A673 (cell line): Measurements from ENCODE around the gene EIF5A. TPM values are rescaled to one million over a fixed set of nuclear protein-coding genes. Genes with fewer than 3 reads are reported as not detected.
A peak's percentile ranks its signal among the peaks of the same experiment; 100 is the strongest.

Experiments used
- BruUV-seq: library from RNA; stranded (reverse); fragments of 400-500 nt; replicated peaks from 2 replicates; lab custom pipeline; 2021; lab: Mats Ljungman, UMichigan
- CTCF ChIA-PET: fragments of 300-600 bp; sonication (Branson Sonifier 250); formaldehyde crosslinking; loops from one replicate; lab custom pipeline; 2022; ENCODE audit warnings: antibody characterized with exemption; lab: Charles Lee
- POLR2A ChIA-PET: fragments of 300-600 bp; sonication (Branson Sonifier 250); formaldehyde crosslinking; loops from one replicate; lab custom pipeline; 2022; ENCODE audit warnings: antibody characterized with exemption; ENCODE audit not compliant: low non-redundant PET; lab: Charles Lee
- DNase-seq: peaks from one replicate; pipeline ENCODE4 v3.0.0-alpha.2; 2015; ENCODE audit warnings: low spot score
- H3K27ac ChIP-seq: fragments of 200-600 bp; sonication (generic); 2 replicates; pipeline ENCODE4 v1.5.1; 2016; ENCODE audit warnings: mixed run types, low read depth, mild to moderate bottlenecking, mixed read lengths, antibody characterized with exemption, low read length; ENCODE audit not compliant: poor library complexity, severe bottlenecking
- H3K27me3 ChIP-seq: fragments of 200-600 bp; sonication (generic); replicated peaks from 2 replicates; pipeline ENCODE4 v1.6.1; 2017; ENCODE audit warnings: mixed run types, low read depth, mild to moderate bottlenecking, mixed read lengths, antibody characterized with exemption, low read length; ENCODE audit not compliant: insufficient read depth, poor library complexity
- H3K36me3 ChIP-seq: fragments of 200-600 bp; sonication (generic); 2 replicates; pipeline ENCODE4 v1.6.1; 2016; ENCODE audit warnings: mixed run types, mild to moderate bottlenecking, mixed read lengths, antibody characterized with exemption, low read length; ENCODE audit not compliant: insufficient read depth, poor library complexity, severe bottlenecking
- H3K4me1 ChIP-seq: fragments of 200-600 bp; sonication (generic); 2 replicates; pipeline ENCODE4 v1.6.1; 2017; ENCODE audit warnings: mixed run types, mild to moderate bottlenecking, mixed read lengths, antibody characterized with exemption, low read length; ENCODE audit not compliant: insufficient read depth, poor library complexity, severe bottlenecking
- H3K4me3 ChIP-seq: fragments of 200-600 bp; sonication (generic); 2 replicates; pipeline ENCODE4 v1.5.1; 2016; ENCODE audit warnings: low read depth, mixed run types, mild to moderate bottlenecking, mixed read lengths, low read length; ENCODE audit not compliant: poor library complexity, severe bottlenecking
- H3K9me3 ChIP-seq: fragments of 200-600 bp; sonication (generic); 2 replicates; pipeline ENCODE4 v1.6.1; 2016; ENCODE audit warnings: mixed run types, low read depth, mild to moderate bottlenecking, mixed read lengths, antibody characterized with exemption, low read length; ENCODE audit not compliant: poor library complexity, severe bottlenecking
- EZH2 ChIP-seq: fragments of 200-600 bp; sonication (generic); IDR thresholded peaks from 2 replicates; pipeline ENCODE4 v1.6.1; 2017; ENCODE audit warnings: borderline replicate concordance, low read depth, mild to moderate bottlenecking, mixed read lengths, antibody characterized with exemption, low read length; ENCODE audit not compliant: poor library complexity, severe bottlenecking
- intact Hi-C: fragments of 100-400 bp; cut with micrococcal nuclease; formaldehyde crosslinking; loops from one replicate; pipeline ENCODE4 v1.10.0; 2022; ENCODE audit not compliant: unreplicated experiment
- total RNA-seq: library from RNA; stranded (reverse); gene quantifications from 2 replicates; pipeline ENCODE4 v1.2.3, GENCODE V29; 2021
- TF ChIP-seq, protein P1 (sequence below): fragments of 300-800, 200-600 bp; sonication (generic); conservative IDR thresholded peaks from 2 replicates; pipeline ENCODE4 v1.5.1; 2017; ENCODE audit warnings: low read depth, mild to moderate bottlenecking, antibody characterized with exemption, low read length, moderate library complexity, mixed read lengths

The EIF5A gene
- total RNA-seq, 1 experiment from 2014 or later, result 1,128 TPM

DNA sequence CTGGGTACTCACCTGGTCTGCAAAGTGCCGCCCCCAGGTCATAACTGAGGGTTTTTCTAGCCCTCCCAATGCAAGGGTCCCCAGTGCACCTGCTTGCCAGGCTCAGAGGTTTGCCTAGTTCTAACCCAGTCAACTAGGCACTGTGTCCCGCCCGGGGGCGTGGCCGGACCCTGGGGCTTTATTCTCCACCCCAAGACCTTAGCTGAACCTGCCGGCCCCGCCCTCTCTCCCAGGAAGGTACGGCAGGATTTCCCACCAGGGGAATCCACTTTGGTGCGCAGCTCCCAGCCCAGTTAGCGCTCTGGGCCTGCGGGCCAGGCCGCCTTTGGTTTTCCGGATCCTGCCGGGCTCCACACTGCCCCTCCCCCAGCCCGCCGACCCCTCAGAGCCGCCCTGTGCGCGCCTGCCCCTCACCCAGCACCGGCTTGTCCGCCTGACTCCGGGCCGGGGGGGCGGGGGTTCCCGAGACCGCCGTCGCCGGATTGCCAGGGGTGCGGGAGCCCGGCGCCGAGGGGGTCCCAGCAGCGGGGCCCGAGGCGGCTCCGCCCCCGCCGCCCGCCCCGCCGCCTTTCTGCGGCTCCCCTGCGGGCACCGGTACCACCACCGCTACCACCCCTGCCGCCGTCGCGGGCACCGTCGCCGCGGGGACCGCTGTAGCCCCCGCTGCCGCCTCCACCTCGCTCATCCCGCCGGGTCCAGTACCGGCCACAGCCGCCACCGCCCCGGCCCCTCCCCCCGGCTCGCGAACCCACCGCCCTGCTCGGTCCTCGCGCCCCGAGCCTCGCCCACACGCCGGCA is 13.4 kb upstream of the EIF5A start:
- no peaks in the 10 kb centered on the region for H3K27me3 ChIP-seq
- no peak for DNase-seq
- TF ChIP-seq, protein P1, sequence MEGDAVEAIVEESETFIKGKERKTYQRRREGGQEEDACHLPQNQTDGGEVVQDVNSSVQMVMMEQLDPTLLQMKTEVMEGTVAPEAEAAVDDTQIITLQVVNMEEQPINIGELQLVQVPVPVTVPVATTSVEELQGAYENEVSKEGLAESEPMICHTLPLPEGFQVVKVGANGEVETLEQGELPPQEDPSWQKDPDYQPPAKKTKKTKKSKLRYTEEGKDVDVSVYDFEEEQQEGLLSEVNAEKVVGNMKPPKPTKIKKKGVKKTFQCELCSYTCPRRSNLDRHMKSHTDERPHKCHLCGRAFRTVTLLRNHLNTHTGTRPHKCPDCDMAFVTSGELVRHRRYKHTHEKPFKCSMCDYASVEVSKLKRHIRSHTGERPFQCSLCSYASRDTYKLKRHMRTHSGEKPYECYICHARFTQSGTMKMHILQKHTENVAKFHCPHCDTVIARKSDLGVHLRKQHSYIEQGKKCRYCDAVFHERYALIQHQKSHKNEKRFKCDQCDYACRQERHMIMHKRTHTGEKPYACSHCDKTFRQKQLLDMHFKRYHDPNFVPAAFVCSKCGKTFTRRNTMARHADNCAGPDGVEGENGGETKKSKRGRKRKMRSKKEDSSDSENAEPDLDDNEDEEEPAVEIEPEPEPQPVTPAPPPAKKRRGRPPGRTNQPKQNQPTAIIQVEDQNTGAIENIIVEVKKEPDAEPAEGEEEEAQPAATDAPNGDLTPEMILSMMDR, result no peak
- TF ChIP-seq EZH2, result no peak
- ChIA-PET POLR2A (no interaction called here), CTCF (no interaction called here)
- peak overlapping the region; percentile 30 for H3K4me3 ChIP-seq
- H3K9me3 ChIP-seq, result no peaks in the 10 kb centered on the region
- H3K36me3 ChIP-seq, result no peaks in the 10 kb centered on the region
- no peak overlapping the region for H3K27ac ChIP-seq
- intact Hi-C loops, result no loop called here
- BruUV-seq, result no TSS peak
- H3K4me1 ChIP-seq, result peaks cover 22% of the 10 kb centered on the region

DNA sequence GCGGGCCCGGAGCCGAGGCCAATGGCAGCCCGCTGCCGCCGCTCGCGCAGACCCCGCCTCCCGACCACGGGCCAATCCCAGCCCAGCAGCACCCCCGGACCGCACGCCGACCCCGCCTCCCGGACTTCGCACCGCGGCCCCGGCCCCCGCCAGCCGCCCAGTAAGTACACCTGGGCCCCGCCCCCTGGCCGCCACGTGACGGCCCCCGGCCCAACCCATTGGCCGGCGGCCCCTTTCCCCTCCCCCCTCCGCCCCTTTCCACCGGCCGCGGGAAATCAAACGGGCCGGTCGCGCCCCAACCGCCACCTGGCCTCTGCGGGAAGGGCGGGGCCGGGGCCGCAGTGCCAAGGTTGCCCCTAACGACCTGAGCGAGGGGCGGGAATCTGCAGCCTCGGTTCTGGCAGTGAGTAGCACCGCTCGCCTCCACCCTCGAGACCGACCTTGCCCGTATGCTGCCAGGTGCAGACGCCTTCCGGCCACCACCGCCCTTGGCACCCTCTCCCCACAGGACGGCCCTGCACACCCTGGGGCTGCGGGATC is 12.7 kb upstream of the EIF5A start, which contains the start of gene YBX2:
Gene YBX2 (minus strand): TSS at position 26 of the 540 bp plus-strand sequence. CDS start 139 bp downstream, outside the sequence.
- TF ChIP-seq, protein P1, result no peak
- no peak for TF ChIP-seq EZH2
- H3K36me3 ChIP-seq, result no peaks in the 10 kb centered on the region
- no peaks in the 10 kb centered on the region for H3K27me3 ChIP-seq
- intact Hi-C loops, result loop anchor here (5.0 kb wide), 1 partner anchor 53 kb away; no protein-coding TSS in a partner anchor
- H3K27ac ChIP-seq, result no peak within 1 kb of the TSS
- H3K4me3 ChIP-seq, result peak within 1 kb of the TSS; percentile 30
- no peaks in the 10 kb centered on the region for H3K9me3 ChIP-seq
- ChIA-PET CTCF (no interaction called here), POLR2A (no interaction called here)
- BruUV-seq, result no TSS peak
- DNase-seq, result peak; percentile 84
- peaks cover 22% of the 10 kb centered on the region for H3K4me1 ChIP-seq

DNA sequence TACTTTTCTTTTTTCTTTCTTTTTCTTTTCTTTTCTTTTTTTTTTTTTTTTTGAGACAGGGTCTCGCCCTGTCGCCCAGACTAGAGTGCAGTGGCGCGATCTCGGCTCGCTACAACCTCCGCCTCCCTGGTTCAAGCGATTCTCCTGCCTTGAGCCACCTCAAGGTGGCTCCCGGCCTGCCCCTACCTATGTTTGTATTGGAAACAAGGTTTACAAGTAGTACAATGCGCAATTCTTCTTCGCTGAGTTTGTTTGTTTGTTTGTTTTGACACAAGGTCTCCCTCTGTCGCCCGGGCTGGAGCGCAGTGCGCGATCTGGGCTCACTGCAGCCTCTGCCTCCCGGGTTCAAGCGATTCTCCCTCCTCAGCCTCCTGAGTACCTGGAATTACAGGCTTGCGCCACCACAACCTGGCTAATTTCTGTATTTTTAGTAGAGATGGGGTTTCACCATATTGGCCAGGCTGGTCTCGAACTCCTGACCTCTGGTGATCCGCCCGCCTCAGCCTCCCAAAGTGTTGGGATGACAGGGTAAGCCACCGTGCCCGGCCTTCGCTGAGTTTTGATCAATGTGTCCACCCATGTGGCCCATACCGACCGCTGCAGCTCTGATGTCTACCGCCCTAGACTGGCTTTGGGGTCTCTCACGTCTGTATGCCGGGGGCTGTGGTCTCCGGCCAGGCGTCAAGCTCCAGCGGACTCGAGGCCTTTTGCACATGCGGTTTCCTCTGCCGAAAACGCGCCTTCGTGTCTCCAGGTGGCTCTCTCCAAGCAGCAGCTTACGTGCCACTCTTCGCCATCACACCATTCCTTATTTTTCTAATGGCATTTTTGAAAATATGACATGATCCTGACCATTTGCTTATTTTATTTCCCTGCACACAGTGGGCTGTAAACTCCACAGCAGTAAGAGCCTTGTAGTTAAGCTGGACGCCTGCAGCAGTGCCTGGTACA is 11.9 kb upstream of the EIF5A start:
- TF ChIP-seq, protein P1, result no peak
- no peak for TF ChIP-seq EZH2
- no peak for DNase-seq
- no peak overlapping the region for H3K27ac ChIP-seq
- peaks cover 22% of the 10 kb centered on the region for H3K4me1 ChIP-seq
- CTCF ChIA-PET, result interaction anchor here (0.8 to 2.0 kb wide), 5 partner anchors 11 to 250 kb away, joined by 3 to 30 read pairs (median 12); partner anchors contain the start of genes NEURL4 and SLC2A4
- intact Hi-C loops, result loop anchor here (1.0 to 5.0 kb wide), 3 partner anchors 14 to 249 kb away; partner anchors contain the start of gene SLC2A4
- peak overlapping the region; percentile 24 for H3K4me3 ChIP-seq
- H3K36me3 ChIP-seq, result no peaks in the 10 kb centered on the region
- POLR2A ChIA-PET, result no interaction called here
- H3K9me3 ChIP-seq, result no peaks in the 10 kb centered on the region
- BruUV-seq, result no TSS peak
- no peaks in the 10 kb centered on the region for H3K27me3 ChIP-seq
